Activated CD4-positive, CD25-positive, alpha-beta regulatory T cell (primary cell): Measurements from ENCODE around the gene RBBP6.
"Not testable (repeated sequence)": the region's sequence is repeated elsewhere in the genome, so short reads cannot be mapped to it uniquely, and the experiment has no call there.

Source experiments
- DNase-seq, 4 experiments: peaks; one replicate each; lab custom pipeline; 2025; lab: John Stamatoyannopoulos, UW

The RBBP6 gene

DNA sequence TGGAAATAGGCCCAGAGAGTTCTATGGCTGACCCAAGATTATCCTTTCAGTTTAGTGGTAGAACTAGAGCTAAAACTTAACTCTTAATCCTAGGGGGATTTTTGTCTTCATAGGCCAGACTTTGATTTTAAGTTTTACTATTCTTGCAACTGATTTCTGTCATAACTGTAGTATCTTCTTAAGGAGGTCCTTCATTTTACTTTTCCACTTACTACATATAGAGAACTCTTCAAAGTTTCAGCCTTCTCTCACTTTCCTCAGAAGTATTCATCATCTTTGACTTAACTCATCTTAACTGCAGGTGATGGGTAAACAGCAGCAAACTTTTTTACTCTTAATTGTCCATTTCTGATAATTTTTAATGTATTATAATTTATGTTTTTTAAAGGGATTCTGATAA is 23.4 kb downstream of the RBBP6 start:
- no peak for DNase-seq

DNA sequence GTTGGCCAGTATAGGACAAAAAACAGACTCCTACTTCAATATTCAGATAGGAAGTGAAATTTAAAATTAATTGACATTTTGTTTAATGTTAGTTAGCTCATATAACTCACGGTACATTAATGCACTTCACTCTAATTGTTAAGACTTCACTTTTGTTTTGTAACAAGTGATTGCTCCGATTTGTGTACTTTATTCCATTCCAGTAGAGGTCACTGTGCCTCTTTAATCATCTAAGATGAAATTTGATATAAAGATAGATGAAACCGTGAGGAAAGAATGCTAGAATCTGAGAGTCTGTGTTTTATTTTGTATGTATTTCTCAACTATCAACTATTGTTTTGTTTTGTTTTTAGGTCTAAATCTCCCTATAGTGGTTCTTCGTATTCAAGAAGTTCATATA is 29.0 kb downstream of the RBBP6 start:
- no peak for DNase-seq

DNA sequence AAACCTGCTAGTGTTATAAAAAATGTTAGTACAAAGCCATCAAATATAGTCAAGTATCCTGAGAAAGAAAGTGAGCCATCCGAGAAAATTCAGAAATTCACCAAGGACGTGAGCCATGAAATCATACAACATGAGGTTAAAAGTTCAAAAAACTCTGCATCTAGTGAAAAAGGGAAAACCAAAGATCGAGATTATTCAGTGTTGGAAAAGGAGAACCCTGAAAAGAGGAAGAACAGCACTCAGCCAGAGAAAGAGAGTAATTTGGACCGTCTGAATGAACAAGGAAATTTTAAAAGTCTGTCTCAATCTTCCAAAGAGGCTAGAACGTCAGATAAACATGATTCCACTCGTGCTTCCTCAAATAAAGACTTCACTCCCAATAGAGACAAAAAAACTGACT is 31.7 kb downstream of the RBBP6 start:
- DNase-seq, result no peak

DNA sequence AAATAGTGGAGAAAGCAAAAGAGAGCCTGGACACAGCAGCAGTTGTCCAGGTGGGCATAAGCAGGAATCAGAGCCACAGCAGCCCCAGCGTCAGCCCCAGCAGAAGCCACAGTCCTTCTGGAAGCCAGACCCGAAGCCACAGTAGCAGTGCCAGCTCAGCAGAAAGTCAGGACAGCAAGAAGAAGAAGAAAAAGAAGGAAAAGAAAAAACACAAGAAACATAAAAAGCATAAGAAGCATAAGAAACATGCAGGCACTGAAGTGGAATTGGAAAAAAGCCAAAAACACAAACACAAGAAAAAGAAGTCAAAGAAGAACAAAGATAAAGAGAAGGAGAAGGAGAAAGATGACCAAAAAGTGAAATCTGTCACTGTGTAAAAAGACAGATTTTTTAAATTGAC is 32.7 kb downstream of the RBBP6 start:
- DNase-seq, result no peak

DNA sequence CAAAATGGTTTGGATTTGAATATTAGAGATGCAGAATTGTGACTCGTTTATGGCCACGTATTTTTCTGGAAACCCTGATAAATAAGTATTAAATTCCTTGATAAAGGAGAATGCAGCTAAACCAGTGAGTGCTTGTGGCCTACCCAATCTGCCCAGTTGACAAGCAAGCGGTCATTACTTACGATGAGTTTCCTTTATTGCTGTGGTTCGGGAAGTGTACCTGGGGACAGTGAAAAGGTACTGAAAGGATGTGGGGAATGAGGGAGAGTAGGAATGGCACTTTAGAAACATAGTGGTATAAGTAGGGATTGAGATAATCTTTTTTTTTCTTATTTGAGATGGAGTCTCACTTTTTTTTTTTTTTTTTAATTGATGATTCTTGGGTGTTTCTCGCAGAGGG is 33.8 kb downstream of the RBBP6 start:
- no peak for DNase-seq

DNA sequence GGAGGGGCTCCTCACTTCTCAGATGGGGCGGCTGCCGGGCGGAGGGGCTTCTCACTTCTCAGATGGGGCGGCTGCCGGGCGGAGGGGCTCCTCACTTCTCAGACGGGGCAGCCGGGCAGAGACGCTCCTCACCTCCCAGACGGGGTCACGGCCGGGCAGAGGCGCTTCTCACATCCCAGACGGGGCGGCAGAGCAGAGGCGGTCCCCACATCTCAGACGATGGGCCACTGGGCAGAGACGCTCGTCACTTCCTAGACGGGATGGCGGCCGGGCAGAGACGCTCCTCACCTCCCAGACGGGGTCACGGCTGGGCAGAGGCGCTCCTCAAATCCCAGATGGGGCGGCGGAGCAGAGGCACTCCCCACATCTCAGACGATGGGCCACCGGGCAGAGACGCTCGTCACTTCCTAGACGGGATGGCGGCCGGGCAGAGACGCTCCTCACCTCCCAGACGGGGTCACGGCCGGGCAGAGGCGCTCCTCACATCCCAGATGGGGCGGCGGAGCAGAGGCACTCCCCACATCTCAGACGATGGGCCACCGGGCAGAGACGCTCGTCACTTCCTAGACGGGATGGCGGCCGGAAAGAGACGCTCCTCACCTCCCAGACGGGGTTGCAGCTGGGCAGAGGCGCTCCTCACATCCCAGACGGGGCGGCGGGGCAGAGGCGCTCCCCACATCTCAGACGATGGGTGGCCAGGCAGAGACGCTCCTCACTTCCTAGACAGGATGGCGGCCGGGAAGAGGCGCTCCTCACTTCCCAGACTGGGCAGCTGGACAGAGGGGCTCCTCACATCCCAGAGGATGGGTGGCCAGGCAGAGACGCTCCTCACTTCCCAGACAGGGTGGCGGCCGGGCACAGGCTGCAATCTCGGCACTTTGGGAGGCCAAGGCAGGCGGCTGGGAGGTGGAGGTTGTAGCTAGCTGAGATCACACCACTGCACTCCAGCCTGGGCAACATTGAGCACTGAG is 35.4 kb downstream of the RBBP6 start:
- not testable (repeated sequence) for DNase-seq

DNA sequence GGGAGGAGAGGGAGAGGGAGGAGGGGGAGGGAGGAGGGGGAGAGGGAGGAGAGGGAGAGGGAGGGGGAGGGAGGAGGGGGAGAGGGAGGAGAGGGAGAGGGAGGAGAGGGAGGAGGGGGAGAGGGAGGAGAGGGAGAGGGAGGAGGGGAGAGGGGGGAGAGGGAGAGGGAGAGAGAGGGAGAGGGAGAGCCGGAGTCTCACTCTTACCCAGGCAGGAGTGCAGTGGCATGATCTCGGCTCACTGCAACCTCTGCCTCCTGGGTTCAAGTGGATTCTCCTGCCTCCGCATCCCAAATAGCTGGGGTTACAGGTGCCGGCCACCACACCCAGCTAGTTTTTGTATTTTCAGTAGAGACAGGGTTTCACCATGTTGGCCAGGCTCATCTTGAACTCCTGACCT is 36.4 kb downstream of the RBBP6 start:
- not testable (repeated sequence) for DNase-seq

DNA sequence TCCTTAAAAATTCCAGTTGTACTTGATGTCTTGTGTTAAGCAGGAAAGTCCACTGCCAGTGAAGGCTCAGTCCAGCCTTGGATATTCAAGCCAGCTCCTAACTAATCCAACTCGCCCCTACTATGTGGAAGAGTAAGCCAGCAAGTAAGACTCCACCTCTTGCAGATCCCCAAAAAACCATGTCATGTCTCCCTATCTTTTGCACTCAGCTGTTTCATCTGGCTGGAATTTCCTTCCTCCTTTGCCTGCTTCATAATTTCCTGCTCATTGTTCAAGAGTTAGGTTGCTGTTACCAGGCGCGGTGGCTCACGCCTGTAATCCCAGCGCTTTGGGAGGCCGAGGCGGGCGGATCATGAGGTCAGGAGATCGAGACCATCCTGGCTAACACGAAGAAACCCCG is 37.8 kb downstream of the RBBP6 start:
- DNase-seq, result no peak

DNA sequence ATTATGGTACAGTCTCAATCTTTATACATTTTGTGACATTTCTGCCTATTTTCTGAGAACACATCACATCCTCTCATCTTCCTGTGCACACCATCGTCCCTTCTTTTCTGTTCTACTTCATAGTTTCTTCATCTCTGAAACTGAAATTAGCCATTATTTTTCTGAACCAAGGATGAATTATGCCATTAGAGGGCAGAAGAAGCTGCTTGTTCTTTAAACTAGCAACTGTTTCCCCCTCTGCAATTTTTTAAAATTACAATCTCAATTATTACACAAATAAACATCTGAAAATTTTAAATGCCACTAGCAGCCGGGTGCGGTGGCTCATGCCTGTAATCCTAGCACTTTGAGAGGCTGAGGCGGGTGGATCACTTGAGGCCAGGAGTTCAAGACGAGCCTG is 41.3 kb downstream of the RBBP6 start:
- no peak for DNase-seq

DNA sequence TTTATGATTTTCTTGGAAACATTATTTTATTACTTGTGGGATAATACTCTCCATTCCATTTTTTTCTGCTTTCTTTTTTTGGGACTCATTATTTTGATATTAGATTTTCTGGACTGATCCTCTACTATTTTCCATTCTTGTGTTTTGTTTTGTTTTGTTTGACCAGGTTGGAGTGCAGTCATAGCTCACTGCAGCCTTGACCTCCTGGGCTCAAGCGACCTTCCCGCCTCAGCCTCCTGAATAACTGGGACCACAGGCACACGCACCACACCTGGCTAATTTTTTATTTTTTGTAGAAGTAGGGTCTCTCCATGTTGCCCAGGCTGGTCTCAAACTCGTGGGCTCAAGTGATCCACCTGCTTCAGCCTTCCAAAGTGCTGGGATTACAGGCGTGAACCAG is 44.1 kb downstream of the RBBP6 start:
- DNase-seq, result no peak

DNA sequence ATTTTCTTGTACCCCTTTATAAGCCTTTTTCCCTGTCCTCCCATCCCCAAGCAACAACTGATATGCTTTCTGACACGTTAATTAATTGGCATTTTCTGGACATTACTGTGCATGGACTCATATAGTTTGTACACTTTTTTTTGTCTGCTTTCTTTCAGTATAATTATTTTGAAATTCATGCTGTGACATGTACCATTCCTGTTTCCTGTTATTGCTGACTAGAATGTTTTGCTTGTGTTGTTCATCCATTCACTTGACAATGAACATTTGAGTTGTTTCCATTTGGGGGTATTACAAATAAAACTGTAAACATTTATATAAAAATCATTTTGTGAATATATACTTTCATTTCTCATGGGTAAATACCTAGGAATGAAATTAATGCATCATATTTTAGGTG is 50.6 kb downstream of the RBBP6 start:
- no peak for DNase-seq

DNA sequence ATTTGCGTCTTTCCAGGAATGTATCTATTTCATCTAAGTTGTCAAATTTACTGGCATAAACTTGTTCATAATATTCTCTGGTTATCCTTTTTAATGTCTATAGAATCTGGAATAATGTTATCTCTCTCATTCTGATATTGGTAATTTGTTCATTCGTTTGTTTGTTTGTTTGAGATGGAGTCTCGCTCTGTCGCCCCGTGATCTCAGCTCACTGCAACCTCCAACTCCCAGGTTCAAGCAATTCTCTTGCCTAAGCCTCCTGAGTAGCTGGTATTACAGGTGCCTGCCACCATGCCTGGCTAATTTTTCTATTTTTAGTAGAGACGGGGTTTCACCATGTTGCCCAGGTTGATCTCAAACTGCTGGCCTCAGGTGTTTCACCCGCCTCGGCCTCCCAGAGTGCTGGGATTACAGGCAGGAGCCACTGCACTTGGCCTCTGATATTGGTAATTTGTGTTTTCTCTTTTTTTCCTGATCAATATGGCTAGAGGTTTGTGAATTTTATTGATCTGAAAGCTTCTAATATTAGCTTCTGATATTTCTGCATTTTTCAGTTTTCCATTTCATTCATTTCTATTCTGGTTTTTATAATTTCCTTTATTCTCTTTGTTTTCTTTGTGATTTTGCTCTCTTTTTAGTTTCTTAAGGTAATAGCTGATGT is 59.5 kb downstream of the RBBP6 start:
- DNase-seq, result no peak

DNA sequence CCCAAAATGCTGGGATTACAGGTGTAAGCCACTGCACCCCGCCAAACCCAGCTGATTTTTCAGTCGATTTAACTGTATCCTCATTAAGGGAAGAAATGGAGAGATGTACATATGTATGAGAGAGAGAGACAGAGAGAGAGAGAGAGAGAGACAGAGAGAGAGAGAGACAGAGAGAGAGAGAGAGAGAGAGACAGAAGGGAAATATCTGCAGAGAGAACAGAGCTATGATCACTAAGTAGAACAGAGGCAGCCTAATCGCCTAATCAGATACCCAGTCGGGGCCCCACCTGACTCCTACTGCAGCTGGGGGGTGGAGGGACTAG is 70.0 kb downstream of the RBBP6 start:
- DNase-seq, result no peak

DNA sequence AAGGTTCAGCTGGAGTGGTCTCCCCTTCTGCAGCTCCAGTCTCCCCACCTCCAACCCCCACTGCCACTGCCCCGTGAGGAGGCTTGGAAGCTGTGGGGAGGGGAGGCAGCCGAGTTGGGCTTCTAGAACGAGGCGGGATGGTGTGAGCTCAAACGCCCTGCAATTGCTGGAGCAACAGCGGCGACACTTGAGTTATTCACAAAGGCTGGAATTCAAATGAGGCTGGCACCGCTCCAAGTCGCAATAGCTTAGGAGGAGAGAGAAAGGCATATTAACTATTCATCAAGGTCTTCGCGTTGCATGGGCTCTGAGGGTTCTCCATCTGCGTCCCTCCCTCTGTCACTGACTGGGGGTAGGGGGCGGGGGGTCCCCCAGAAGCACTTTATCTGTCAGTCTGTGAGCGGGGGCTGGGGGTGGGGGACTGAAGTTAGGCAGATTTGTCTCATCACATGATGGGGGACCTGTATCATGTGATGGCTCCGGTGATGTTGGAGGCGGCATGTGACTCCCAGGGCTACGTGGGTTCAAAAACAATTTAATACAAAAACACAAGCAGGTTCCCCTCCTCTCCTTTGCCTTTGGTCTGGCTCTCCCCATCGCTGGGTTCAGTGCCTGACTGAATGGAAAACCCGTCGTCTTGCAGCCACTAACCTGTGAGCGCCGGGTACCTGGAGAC is 70.5 kb downstream of the RBBP6 start:
- no peak for DNase-seq

DNA sequence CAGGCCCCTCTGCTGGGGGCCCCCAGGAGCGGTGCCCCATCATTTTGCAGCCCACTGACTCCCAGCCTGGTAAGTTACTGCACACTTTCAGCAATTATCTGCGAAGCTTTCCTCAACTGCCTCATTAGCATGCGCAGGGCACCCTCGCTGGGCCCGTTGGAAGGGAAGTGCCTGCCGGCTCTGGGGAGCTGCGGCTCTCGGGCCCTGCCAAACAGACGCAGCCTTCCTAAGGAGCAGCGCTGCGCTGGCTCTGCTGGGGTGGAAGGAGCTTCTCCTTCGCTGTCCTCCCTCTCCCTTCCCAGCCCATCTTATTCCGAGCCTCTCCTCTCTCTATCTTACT is 71.0 kb downstream of the RBBP6 start:
- no peak for DNase-seq

DNA sequence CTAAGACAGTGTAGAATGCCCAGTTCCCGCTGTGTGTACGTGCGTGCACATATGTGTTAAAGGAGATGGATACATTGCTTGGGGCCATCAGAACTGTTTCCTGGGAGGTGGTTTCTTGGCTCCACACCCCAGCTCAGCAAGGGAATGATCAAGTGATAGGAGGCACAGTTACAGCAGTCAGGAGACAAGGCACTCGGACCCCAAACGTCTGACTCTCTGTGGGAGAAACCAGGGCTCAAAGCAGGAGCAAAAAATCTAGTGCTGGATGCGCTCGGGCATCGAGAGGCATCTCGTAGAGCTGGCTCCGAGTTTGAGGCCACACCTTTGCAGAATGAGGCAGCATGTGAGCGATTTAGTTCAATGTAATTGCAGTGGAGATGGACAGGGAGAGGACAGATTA is 71.9 kb downstream of the RBBP6 start:
- no peak for DNase-seq

DNA sequence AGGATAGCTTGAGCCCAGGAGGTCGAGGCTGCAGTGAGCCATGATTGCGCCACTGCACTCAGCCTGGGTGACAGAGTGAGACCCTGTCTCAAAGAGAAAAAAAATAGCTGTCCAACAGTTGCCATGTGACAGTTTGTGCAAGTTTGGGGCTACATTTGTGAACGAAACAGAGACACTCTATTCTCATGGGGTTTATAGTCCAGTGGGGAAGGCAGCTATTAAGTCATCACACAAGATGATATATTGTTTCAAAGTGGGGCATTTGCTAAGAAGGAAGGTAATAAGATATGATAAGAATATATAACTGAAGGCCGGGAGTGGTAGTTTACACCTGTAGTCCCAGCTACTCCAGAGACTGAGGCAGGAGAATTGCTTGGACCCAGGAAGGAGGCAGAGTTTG is 73.3 kb downstream of the RBBP6 start:
- no peak for DNase-seq

DNA sequence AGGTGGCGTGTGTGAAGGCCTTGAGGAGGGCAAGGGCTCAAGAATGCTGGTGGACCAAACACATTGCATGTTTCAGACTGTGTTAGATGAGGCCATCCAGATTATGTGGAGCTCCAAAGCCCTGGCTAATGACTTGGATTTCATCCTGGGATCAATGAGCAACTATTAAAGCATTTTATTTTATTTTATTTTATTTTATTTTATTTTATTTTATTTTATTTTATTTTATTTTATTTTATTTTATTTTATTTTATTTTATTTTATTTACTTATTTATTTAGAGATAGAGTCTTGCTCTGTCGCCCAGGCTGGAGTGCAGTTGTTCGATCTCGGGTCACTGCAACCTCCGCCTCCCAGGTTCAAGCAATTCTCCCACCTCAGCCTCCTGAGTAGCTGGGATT is 73.9 kb downstream of the RBBP6 start:
- not testable (repeated sequence) for DNase-seq

DNA sequence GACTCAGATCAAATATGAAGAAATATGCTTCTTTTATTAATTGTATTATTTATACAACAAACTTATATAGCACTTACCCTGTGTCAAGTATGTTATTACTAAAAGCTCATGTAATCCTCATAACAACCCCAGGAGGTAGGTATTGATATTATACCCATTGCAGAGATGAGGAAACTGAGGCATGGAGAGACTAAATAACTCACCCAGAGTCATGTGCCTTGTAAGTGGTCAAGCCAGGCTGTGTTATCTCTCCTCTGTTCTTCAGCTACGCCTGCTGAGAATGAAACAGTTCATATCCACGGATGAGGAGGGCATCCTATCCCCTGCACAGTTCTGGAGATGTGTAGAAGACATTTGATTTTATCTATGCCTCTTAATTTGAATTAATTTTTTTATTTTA is 78.1 kb downstream of the RBBP6 start:
- DNase-seq, result no peak
